B cell (primary cell): ENCODE data around the gene SLC12A6.

ENCODE experiments used
- CTCF ChIP-seq: fragments of 200-600 bp; IDR thresholded peaks from one replicate; pipeline ENCODE4 v1.8.0; 2022; ENCODE audit warnings: antibody characterized with exemption, mild to moderate bottlenecking
- EZH2 ChIP-seq: IDR thresholded peaks from 2 replicates; pipeline ENCODE4 v1.6.1; 2012; ENCODE audit warnings: borderline replicate concordance, low read depth, mild to moderate bottlenecking, moderate library complexity, low read length; ENCODE audit not compliant: insufficient read depth, poor library complexity, severe bottlenecking

GRCh38 chr15:34206011-34206410 lies 131.6 kb downstream of the SLC12A6 start:
- TF ChIP-seq CTCF, result no peak
- TF ChIP-seq EZH2, result no peak
